Stomach (tissue), 4 donors: ENCODE data around the gene SLC4A11.

Experiments used
- EP300 ChIP-seq: sonication (generic); formaldehyde crosslinking; IDR thresholded peaks from one replicate; pipeline ENCODE4 v1.6.1; 2017; ENCODE audit warnings: antibody characterized with exemption
- POLR2A ChIP-seq, 4 donors: fragments of 450-650 bp; IDR thresholded peaks; one replicate each; pipeline ENCODE4 v1.6.1; 2016; ENCODE audit warnings: antibody characterized with exemption in 4 of 4, control low read depth in 2 of 4, mild to moderate bottlenecking in 1 of 4, moderate library complexity in 1 of 4
- POLR2AphosphoS5 ChIP-seq, 3 donors: sonication (generic); formaldehyde crosslinking; IDR thresholded peaks; one replicate each; pipeline ENCODE4 v1.6.1; 2016; ENCODE audit warnings: antibody characterized with exemption in 3 of 3
- TF ChIP-seq, protein P1 (sequence below), 7 experiments: fragments of 450-650 bp in 4 of 7; fragments of 200-600 bp in 3 of 7; sonication (generic) in 3 of 7; IDR thresholded peaks; one replicate each; pipeline ENCODE4 v1.5.1; 2016 to 2019; ENCODE audit warnings: antibody characterized with exemption in 7 of 7, control low read depth in 2 of 7, mild to moderate bottlenecking in 1 of 7

DNA sequence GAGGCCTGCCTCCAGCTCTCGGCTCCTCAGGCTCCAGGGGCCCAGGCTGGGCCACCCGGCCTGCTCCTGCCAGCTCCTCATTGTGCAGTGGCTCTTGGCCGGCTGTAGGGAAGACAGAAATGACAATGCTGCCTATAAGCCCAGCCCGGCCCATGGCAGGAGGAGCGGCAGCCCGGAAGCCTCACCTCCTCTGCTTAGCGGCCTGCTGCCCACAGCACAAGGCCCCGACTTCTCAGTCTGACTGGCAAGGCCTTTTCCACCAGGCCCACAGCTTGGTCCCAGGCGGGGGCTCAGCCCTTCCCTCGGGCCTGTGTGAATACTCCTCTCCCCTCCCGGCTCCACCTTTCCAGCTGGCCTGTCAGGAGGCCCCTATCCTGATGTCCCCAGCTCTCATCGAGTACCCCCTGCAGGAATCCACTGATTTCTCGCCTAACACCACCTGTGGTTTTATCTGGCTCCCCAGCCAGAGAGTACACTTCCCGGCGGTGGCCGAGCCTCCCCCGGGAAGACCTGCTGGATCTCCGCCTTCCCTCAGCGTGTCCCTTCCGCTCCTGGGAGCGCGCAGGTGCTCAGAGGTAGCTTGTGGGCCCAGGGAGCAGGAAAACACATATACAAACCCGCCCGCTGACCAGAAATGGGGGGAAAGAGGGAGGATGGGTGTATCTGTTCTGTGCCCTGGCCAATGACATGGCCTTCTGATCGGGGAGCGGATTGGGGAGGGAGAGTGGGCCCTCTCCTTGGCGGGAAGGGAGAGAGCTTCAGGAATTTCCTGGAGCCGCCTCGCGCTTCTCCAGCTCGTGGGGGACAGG lies 35.5 kb downstream of the SLC4A11 start:
- TF ChIP-seq POLR2A (IDR thresholded peaks at IDR 0.05) (no peak), POLR2AphosphoS5 (IDR thresholded peaks at IDR 0.05) (no peak), EP300 (no peak)
- TF ChIP-seq, protein P1, sequence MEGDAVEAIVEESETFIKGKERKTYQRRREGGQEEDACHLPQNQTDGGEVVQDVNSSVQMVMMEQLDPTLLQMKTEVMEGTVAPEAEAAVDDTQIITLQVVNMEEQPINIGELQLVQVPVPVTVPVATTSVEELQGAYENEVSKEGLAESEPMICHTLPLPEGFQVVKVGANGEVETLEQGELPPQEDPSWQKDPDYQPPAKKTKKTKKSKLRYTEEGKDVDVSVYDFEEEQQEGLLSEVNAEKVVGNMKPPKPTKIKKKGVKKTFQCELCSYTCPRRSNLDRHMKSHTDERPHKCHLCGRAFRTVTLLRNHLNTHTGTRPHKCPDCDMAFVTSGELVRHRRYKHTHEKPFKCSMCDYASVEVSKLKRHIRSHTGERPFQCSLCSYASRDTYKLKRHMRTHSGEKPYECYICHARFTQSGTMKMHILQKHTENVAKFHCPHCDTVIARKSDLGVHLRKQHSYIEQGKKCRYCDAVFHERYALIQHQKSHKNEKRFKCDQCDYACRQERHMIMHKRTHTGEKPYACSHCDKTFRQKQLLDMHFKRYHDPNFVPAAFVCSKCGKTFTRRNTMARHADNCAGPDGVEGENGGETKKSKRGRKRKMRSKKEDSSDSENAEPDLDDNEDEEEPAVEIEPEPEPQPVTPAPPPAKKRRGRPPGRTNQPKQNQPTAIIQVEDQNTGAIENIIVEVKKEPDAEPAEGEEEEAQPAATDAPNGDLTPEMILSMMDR (IDR thresholded peaks at IDR 0.05) = no peak
